OCI-LY3 (cell line): ENCODE results near the gene ADIPOR2.

Experiments used
- EZH2phosphoT487 ChIP-seq: fragments of 200-600 bp; shearing (Covaris generic); IDR thresholded peaks from 2 replicates; pipeline ENCODE4 v1.6.1; 2018; ENCODE audit warnings: antibody characterized with exemption, mixed run types, low read depth
- TF ChIP-seq, protein P1 (sequence below): fragments of 200-600, 300-600 bp; sonication (generic); IDR thresholded peaks from 2 replicates; pipeline ENCODE4 v1.5.1; 2014; ENCODE audit warnings: antibody characterized with exemption, low read length, low read depth

DNA sequence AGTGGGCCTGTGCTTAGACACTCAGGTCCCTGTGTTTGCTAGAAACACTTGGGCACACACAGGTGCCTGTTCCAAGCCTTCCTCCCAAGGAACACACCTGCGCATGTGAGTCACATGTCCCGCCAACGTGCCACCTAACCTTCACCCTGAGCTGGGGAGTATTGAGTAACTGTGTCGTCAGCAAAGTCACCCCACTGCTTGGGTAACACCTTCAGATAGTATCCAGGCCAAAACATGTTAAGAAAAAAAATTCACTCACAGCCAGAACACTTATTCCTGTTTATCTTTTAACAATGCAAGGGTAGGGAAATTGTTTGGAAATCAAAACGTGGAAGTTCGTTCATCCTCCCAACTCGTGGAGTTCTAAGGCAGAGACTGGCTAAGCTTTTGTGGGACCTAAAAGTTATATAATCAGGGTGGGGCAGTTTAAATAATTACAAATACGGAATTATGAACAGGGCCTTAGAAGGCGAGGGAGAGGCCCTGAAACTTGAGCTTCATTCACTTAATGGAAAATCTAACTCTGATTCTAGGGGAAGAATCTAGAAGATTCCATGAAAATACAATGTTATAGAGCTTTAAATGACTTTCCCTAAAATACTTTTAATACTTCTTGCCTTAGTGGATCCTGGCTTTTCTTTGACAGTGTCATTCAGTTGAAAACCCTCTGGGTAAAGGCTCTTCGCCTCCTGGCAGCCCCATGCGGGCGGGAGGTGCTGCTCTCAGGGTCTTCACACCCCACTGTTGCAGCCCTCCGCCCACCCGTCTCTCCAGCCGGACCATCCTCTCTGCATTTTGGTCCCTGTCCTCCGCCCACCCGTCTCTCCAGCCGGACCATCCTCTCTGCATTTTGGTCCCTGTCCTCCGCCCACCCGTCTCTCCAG is 30.3 kb upstream of the ADIPOR2 start:
- TF ChIP-seq, protein P1, sequence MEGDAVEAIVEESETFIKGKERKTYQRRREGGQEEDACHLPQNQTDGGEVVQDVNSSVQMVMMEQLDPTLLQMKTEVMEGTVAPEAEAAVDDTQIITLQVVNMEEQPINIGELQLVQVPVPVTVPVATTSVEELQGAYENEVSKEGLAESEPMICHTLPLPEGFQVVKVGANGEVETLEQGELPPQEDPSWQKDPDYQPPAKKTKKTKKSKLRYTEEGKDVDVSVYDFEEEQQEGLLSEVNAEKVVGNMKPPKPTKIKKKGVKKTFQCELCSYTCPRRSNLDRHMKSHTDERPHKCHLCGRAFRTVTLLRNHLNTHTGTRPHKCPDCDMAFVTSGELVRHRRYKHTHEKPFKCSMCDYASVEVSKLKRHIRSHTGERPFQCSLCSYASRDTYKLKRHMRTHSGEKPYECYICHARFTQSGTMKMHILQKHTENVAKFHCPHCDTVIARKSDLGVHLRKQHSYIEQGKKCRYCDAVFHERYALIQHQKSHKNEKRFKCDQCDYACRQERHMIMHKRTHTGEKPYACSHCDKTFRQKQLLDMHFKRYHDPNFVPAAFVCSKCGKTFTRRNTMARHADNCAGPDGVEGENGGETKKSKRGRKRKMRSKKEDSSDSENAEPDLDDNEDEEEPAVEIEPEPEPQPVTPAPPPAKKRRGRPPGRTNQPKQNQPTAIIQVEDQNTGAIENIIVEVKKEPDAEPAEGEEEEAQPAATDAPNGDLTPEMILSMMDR: no peak
- TF ChIP-seq EZH2phosphoT487: no peak
